ENCODE measurements around the gene COL9A3.
"Not testable (repeated sequence)": the region's sequence is repeated elsewhere in the genome, so short reads cannot be mapped to it uniquely, and the experiment has no call there.

COL9A3 gene

GRCh38 chr20:62856931-62857619 is 40.2 kb downstream of the COL9A3 start:
- no peak for DNase-seq (ENCODE audit: low spot score)

GRCh38 chr20:62858058-62858830 is 41.4 kb downstream of the COL9A3 start:
- DNase-seq (ENCODE audit: low spot score) = no peak

GRCh38 chr20:62859721-62860120 is 42.9 kb downstream of the COL9A3 start:
- no peak for DNase-seq (ENCODE audit: low spot score)

- no peak for DNase-seq (ENCODE audit: low spot score)
These were observed 43.6 kb downstream of the COL9A3 start for GRCh38 chr20:62860391-62860923.

- DNase-seq (ENCODE audit: low spot score) = peak; percentile 60
These were observed 44.3 kb downstream of the COL9A3 start for GRCh38 chr20:62860924-62861691.

GRCh38 chr20:62861726-62862336 is 45.0 kb downstream of the COL9A3 start, which contains the start of gene TCFL5:
Gene TCFL5, minus strand, starts transcription at chr20:62861822. Its CDS starts 152 bp downstream, at chr20:62861670.
- DNase-seq (ENCODE audit: low spot score) = peak; percentile 99

- DNase-seq (ENCODE audit: low spot score) = no peak
These were observed 47.4 kb downstream of the COL9A3 start for GRCh38 chr20:62864207-62864606.

- no peak for DNase-seq (ENCODE audit: low spot score)
These were observed 55.5 kb downstream of the COL9A3 start for GRCh38 chr20:62872184-62872847.

GRCh38 chr20:62872862-62873261 is 56.0 kb downstream of the COL9A3 start:
- no peak for DNase-seq (ENCODE audit: low spot score)

- DNase-seq (ENCODE audit: low spot score) = no peak
These were observed 56.4 kb downstream of the COL9A3 start for GRCh38 chr20:62873280-62873679.

GRCh38 chr20:62873681-62874031 is 56.8 kb downstream of the COL9A3 start:
- DNase-seq (ENCODE audit: low spot score) = not testable (repeated sequence)

GRCh38 chr20:62874964-62875344 is 58.1 kb downstream of the COL9A3 start:
- no peak for DNase-seq (ENCODE audit: low spot score)

GRCh38 chr20:62875419-62876361 is 58.8 kb downstream of the COL9A3 start:
- peak; percentile 91 for DNase-seq (ENCODE audit: low spot score)

- DNase-seq (ENCODE audit: low spot score) = no peak
These were observed 59.7 kb downstream of the COL9A3 start for GRCh38 chr20:62876501-62876901.

- peak; percentile 81 for DNase-seq (ENCODE audit: low spot score)
These were observed 60.3 kb downstream of the COL9A3 start for GRCh38 chr20:62876902-62877816.

- DNase-seq (ENCODE audit: low spot score) = no peak
These were observed 61.6 kb downstream of the COL9A3 start for GRCh38 chr20:62878244-62879038.

- no peak for DNase-seq (ENCODE audit: low spot score)
These were observed 62.7 kb downstream of the COL9A3 start for GRCh38 chr20:62879275-62880146.

All from AG20443 (cell line).